ENCODE measurements around the gene PPP1R9A. TPM values are rescaled to one million over a fixed set of nuclear protein-coding genes. Genes with fewer than 3 reads are reported as not detected.

The PPP1R9A gene
- total RNA-seq, 1 experiment from 2014 or later = 6.3 TPM

DNA sequence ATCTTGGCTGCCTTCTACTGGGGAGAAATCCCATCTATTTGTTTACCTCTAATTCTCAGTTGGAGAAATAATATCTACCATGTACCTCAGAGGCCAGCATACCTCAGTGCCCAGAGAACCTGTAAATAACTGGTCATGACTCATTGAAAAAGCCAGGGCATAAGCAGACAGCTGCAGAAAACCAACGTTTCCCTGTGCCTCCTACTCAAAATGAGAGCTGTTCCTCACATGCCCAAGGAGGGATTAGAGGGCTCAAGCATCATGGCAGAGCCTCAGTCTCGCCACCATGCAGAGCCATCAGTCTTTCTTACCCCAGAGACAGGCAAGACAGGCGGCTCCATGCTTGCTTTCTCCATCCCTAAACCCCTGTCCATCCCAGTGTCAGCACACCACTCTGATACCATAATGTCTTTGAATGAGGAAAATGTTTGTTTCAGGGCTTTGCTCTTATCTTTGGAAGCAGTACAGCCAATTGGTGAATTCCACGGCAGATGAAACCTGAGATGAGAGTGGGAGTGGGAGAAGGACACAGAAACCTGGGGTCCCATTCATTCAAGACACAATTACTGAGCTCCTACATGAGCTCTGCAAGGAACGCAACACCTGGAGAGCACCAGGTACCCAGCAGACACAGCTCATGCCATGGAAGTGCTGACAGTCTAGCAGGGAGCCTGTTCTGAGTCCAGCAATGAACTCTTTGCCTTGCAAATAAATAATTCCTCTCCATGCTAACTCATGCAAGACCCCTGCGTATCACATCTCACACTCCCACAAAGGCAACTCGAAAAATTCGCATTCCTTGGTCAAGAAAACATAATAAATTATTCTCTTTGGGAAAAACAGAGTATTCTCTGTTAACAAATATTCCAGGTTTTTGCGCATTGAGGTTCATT lies 395.9 kb downstream of the PPP1R9A start:
- intact Hi-C loops (cut with micrococcal nuclease) = no loop called here
- no TSS peak for BruUV-seq (replicated peaks)
- H3K27me3 Mint-ChIP-seq (ENCODE audit: insufficient read depth, unreplicated experiment) = peaks cover 24% of the 10 kb centered on the region
- H3K36me3 Mint-ChIP-seq (ENCODE audit: insufficient read depth, unreplicated experiment) = no peaks in the 10 kb centered on the region
- no peak overlapping the region for H3K4me3 Mint-ChIP-seq (ENCODE audit: unreplicated experiment)
- ChIA-PET CTCF (interaction anchor here (0.6 kb wide), 1 partner anchor 662 kb away, joined by 4 read pairs; no protein-coding TSS in a partner anchor), POLR2A (no interaction called here)
- H3K9me3 Mint-ChIP-seq (ENCODE audit: unreplicated experiment) = no peaks in the 10 kb centered on the region
- TF ChIP-seq, protein P1, sequence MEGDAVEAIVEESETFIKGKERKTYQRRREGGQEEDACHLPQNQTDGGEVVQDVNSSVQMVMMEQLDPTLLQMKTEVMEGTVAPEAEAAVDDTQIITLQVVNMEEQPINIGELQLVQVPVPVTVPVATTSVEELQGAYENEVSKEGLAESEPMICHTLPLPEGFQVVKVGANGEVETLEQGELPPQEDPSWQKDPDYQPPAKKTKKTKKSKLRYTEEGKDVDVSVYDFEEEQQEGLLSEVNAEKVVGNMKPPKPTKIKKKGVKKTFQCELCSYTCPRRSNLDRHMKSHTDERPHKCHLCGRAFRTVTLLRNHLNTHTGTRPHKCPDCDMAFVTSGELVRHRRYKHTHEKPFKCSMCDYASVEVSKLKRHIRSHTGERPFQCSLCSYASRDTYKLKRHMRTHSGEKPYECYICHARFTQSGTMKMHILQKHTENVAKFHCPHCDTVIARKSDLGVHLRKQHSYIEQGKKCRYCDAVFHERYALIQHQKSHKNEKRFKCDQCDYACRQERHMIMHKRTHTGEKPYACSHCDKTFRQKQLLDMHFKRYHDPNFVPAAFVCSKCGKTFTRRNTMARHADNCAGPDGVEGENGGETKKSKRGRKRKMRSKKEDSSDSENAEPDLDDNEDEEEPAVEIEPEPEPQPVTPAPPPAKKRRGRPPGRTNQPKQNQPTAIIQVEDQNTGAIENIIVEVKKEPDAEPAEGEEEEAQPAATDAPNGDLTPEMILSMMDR (IDR thresholded peaks at IDR 0.05; ENCODE audit: unreplicated experiment) = no peak
- no peak overlapping the region for H3K27ac Mint-ChIP-seq (ENCODE audit: low read depth, unreplicated experiment)
- no peaks in the 10 kb centered on the region for H3K4me1 Mint-ChIP-seq (ENCODE audit: insufficient read depth, unreplicated experiment)
- DNase-seq (ENCODE audit: unreplicated experiment) = peak; percentile 13

DNA sequence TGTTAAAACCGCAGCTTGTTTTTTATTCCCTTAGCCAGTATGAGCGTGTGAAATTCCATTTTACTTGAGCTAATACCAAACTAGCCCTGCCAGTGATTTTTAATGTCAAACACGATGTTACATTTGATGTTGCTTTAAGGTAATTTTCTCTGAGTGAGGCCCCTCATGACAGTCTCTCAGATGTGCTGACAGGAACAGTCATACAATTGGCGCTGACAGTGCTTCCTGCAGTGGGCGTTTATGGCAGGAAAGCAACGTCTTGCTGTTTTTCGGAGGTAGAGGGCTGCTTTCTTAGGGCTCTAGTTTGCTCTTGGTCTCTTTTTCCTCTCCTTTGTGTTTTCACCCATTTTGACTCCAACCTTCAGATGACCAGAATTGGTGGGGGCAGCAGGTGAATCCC lies 397.6 kb downstream of the PPP1R9A start:
- POLR2A ChIA-PET = no interaction called here
- DNase-seq (ENCODE audit: unreplicated experiment) = no peak
- Mint-ChIP-seq H3K27me3 (ENCODE audit: insufficient read depth, unreplicated experiment) (peaks cover 17% of the 10 kb centered on the region), H3K27ac (ENCODE audit: low read depth, unreplicated experiment) (no peak overlapping the region), H3K4me3 (ENCODE audit: unreplicated experiment) (no peak overlapping the region), H3K36me3 (ENCODE audit: insufficient read depth, unreplicated experiment) (no peaks in the 10 kb centered on the region), H3K4me1 (ENCODE audit: insufficient read depth, unreplicated experiment) (no peaks in the 10 kb centered on the region), H3K9me3 (ENCODE audit: unreplicated experiment) (no peaks in the 10 kb centered on the region)
- CTCF ChIA-PET = no interaction called here
- BruUV-seq (replicated peaks) = no TSS peak
- TF ChIP-seq, protein P1 (IDR thresholded peaks at IDR 0.05; ENCODE audit: unreplicated experiment) = no peak
- intact Hi-C loops (cut with micrococcal nuclease) = no loop called here

DNA sequence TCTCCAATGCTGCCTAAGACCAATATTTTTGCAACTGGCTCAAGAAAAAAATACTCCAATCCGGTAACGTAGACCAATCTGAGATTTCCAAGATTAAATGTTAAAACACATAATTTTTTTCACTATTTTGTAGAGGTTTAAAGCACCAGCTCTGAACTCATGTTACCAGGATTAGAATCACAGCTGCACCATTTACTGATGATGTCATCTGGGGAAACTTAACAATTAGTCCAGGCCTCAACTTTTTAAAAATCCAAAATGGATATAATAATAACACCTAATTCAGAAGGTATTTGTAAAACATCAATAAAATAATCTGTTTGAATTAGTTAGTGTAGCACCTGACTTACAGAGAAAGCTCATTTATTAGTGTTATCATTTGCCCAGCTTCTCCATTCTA lies 402.6 kb downstream of the PPP1R9A start:
- Mint-ChIP-seq H3K27ac (ENCODE audit: low read depth, unreplicated experiment) (no peak overlapping the region), H3K27me3 (ENCODE audit: insufficient read depth, unreplicated experiment) (peaks cover 33% of the 10 kb centered on the region), H3K4me1 (ENCODE audit: insufficient read depth, unreplicated experiment) (no peaks in the 10 kb centered on the region), H3K4me3 (ENCODE audit: unreplicated experiment) (no peak overlapping the region), H3K9me3 (ENCODE audit: unreplicated experiment) (peaks cover 7% of the 10 kb centered on the region), H3K36me3 (ENCODE audit: insufficient read depth, unreplicated experiment) (no peaks in the 10 kb centered on the region)
- CTCF ChIA-PET = no interaction called here
- POLR2A ChIA-PET = interaction anchor here (0.7 to 0.8 kb wide), 2 partner anchors 21 to 90 kb away, joined by 3 read pairs; no protein-coding TSS in a partner anchor
- no peak for DNase-seq (ENCODE audit: unreplicated experiment)
- no TSS peak for BruUV-seq (replicated peaks)
- intact Hi-C loops (cut with micrococcal nuclease) = no loop called here
- TF ChIP-seq, protein P1 (IDR thresholded peaks at IDR 0.05; ENCODE audit: unreplicated experiment) = no peak

DNA sequence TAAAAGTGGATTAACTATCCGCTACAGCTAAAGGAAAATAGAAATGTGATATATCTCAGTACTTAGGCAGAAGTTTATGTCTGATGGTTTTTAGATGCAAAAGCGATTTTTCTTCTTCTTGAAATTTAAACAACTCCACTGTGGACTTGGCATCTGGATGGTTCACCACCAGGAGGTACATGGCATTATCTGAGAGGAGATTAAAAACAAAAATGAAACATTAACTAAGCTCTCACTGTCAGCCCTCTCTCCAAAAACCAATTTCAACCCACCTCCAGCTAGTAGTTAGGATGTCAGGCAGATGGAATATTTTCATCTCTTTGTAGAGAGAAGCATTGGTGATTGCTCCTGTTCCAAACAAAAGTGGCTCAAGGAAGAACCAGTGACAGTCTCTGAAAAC lies 404.0 kb downstream of the PPP1R9A start:
- TF ChIP-seq, protein P1 (IDR thresholded peaks at IDR 0.05; ENCODE audit: unreplicated experiment) = no peak
- intact Hi-C loops (cut with micrococcal nuclease) = no loop called here
- H3K9me3 Mint-ChIP-seq (ENCODE audit: unreplicated experiment) = peaks cover 7% of the 10 kb centered on the region
- CTCF ChIA-PET = no interaction called here
- peaks cover 29% of the 10 kb centered on the region for H3K27me3 Mint-ChIP-seq (ENCODE audit: insufficient read depth, unreplicated experiment)
- no peak overlapping the region for H3K4me3 Mint-ChIP-seq (ENCODE audit: unreplicated experiment)
- no peaks in the 10 kb centered on the region for H3K4me1 Mint-ChIP-seq (ENCODE audit: insufficient read depth, unreplicated experiment)
- DNase-seq (ENCODE audit: unreplicated experiment) = no peak
- no TSS peak for BruUV-seq (replicated peaks)
- H3K36me3 Mint-ChIP-seq (ENCODE audit: insufficient read depth, unreplicated experiment) = no peaks in the 10 kb centered on the region
- POLR2A ChIA-PET = interaction anchor here (0.6 kb wide), 1 partner anchor 1533 kb away, joined by 3 read pairs; no protein-coding TSS in a partner anchor
- H3K27ac Mint-ChIP-seq (ENCODE audit: low read depth, unreplicated experiment) = no peak overlapping the region
